Suprapubic skin (tissue), 4 donors: ENCODE data around the gene MYO6. TPM values are rescaled to one million over a fixed set of nuclear protein-coding genes. Genes with fewer than 3 reads are reported as not detected.

Experiments used
- DNase-seq, 2 donors: peaks; one replicate each; pipeline ENCODE4 v3.0.0-alpha.2; 2019; ENCODE audit warnings: low spot score in 2 of 2
- H3K27ac ChIP-seq: fragments of 200-600 bp; sonication (generic); one replicate; pipeline ENCODE4 v1.5.1; 2019
- H3K27me3 ChIP-seq: fragments of 200-600 bp; sonication (generic); one replicate; pipeline ENCODE4 v1.5.1; 2019
- H3K36me3 ChIP-seq: fragments of 200-600 bp; sonication (generic); one replicate; pipeline ENCODE4 v1.5.1; 2019
- H3K4me1 ChIP-seq: fragments of 200-600 bp; sonication (generic); one replicate; pipeline ENCODE4 v1.5.1; 2019
- H3K4me3 ChIP-seq: fragments of 200-600 bp; sonication (generic); one replicate; pipeline ENCODE4 v1.5.1; 2019; ENCODE audit warnings: mild to moderate bottlenecking
- H3K9me3 ChIP-seq: fragments of 200-600 bp; sonication (generic); one replicate; pipeline ENCODE4 v1.5.1; 2019
- EP300 ChIP-seq: sonication (generic); formaldehyde crosslinking; IDR thresholded peaks from one replicate; pipeline ENCODE4 v1.6.1; 2017; ENCODE audit warnings: antibody characterized with exemption
- POLR2A ChIP-seq, 2 donors: fragments of 450-650 bp; IDR thresholded peaks; one replicate each; pipeline ENCODE4 v1.6.1; 2017; ENCODE audit warnings: antibody characterized with exemption in 2 of 2, mild to moderate bottlenecking in 2 of 2, moderate library complexity in 2 of 2
- POLR2AphosphoS5 ChIP-seq, 3 donors: sonication (generic); formaldehyde crosslinking; IDR thresholded peaks; one replicate each; pipeline ENCODE4 v1.6.1; 2017; ENCODE audit warnings: antibody characterized with exemption in 3 of 3
- WGBS: methylation state at CpG from one replicate; pipeline ENCODE4 v1.1.5; 2018; 5-methylcytosine and 5-hydroxymethylcytosine counted together
- total RNA-seq, 4 donors: library from RNA; depleted of rRNA; stranded (reverse); fragments of >200 nt; gene quantifications; one replicate each; pipeline ENCODE4 v1.1.0, GENCODE V29; 2016
- TF ChIP-seq, protein P1 (sequence below), 2 donors: fragments of 200-600 bp in 1 of 2; fragments of 450-650 bp in 1 of 2; sonication (generic) in 1 of 2; IDR thresholded peaks; one replicate each; pipeline ENCODE4 v1.5.1; 2016 to 2019; ENCODE audit warnings: antibody characterized with exemption in 2 of 2, mild to moderate bottlenecking in 1 of 2, moderate library complexity in 1 of 2

The MYO6 gene
- total RNA-seq, 4 donors from 2014 or later: 27.8 to 42.6 (median 30.6) TPM

DNA sequence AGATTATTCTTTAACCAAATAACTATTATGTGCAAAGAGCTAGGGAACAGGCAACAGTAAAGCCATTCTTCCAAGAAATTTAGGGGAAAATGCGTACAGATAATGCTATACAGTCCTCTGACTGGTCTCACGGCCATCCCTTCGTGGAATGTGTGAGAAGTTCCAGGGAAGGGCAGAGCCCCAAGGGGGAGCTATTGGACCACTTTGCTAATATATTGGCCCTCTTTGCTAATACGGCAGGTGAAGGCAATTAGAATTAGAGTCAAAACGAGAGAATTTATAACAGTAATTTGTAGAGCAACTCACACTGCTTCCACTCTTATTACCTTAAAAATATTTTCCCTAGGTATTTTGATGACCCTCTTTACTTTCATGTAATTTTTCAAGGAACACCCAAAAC lies 183.0 kb downstream of the MYO6 start:
- DNase-seq: no peak
- Histone ChIP-seq H3K36me3 (no peaks in the 10 kb centered on the region), H3K4me3 (no peak overlapping the region), H3K27ac (no peak overlapping the region), H3K9me3 (no peaks in the 10 kb centered on the region), H3K27me3 (no peaks in the 10 kb centered on the region), H3K4me1 (peaks cover 9% of the 10 kb centered on the region)
- TF ChIP-seq POLR2AphosphoS5 (IDR thresholded peaks at IDR 0.05) (no peak), POLR2A (IDR thresholded peaks at IDR 0.05) (no peak), EP300 (no peak)
- TF ChIP-seq, protein P1, sequence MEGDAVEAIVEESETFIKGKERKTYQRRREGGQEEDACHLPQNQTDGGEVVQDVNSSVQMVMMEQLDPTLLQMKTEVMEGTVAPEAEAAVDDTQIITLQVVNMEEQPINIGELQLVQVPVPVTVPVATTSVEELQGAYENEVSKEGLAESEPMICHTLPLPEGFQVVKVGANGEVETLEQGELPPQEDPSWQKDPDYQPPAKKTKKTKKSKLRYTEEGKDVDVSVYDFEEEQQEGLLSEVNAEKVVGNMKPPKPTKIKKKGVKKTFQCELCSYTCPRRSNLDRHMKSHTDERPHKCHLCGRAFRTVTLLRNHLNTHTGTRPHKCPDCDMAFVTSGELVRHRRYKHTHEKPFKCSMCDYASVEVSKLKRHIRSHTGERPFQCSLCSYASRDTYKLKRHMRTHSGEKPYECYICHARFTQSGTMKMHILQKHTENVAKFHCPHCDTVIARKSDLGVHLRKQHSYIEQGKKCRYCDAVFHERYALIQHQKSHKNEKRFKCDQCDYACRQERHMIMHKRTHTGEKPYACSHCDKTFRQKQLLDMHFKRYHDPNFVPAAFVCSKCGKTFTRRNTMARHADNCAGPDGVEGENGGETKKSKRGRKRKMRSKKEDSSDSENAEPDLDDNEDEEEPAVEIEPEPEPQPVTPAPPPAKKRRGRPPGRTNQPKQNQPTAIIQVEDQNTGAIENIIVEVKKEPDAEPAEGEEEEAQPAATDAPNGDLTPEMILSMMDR (IDR thresholded peaks at IDR 0.05): no peak
- WGBS: 61% methylated on average over 5 of the region's 5 CpGs

DNA sequence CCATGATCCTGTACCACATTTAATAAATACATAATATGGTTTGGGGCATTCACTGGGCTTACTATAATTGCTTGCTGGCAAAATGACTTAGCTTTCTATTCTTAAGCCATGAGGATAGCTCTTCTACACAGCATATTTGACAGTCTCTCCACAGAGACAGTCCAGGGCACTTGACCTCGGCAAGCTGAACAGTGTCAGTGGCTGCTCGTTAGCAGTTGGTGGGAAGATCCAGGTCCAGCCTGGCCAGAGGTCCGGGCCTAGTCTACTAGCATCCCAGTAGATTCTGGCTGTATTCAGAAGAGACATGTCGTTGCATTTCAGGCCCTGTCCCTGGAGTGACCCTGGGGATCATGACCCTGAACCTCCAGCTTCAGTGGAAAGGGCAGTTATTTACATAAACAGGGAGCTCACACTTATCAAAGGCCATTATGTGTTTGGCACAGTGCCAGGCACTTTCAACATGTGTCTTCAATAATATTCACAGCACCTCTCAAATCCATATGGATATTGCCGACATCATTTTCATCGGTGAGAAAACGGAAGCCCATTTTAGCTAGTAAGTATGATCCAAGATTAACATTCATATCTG lies 184.4 kb downstream of the MYO6 start:
- Histone ChIP-seq H3K4me1 (peaks cover 9% of the 10 kb centered on the region), H3K36me3 (no peaks in the 10 kb centered on the region), H3K27ac (no peak overlapping the region), H3K9me3 (no peaks in the 10 kb centered on the region), H3K27me3 (no peaks in the 10 kb centered on the region), H3K4me3 (no peak overlapping the region)
- TF ChIP-seq POLR2AphosphoS5 (IDR thresholded peaks at IDR 0.05) (no peak), EP300 (no peak), POLR2A (IDR thresholded peaks at IDR 0.05) (no peak)
- TF ChIP-seq, protein P1 (IDR thresholded peaks at IDR 0.05): no peak
- WGBS: 91% methylated on average over 7 of the region's 7 CpGs
- DNase-seq: no peak

DNA sequence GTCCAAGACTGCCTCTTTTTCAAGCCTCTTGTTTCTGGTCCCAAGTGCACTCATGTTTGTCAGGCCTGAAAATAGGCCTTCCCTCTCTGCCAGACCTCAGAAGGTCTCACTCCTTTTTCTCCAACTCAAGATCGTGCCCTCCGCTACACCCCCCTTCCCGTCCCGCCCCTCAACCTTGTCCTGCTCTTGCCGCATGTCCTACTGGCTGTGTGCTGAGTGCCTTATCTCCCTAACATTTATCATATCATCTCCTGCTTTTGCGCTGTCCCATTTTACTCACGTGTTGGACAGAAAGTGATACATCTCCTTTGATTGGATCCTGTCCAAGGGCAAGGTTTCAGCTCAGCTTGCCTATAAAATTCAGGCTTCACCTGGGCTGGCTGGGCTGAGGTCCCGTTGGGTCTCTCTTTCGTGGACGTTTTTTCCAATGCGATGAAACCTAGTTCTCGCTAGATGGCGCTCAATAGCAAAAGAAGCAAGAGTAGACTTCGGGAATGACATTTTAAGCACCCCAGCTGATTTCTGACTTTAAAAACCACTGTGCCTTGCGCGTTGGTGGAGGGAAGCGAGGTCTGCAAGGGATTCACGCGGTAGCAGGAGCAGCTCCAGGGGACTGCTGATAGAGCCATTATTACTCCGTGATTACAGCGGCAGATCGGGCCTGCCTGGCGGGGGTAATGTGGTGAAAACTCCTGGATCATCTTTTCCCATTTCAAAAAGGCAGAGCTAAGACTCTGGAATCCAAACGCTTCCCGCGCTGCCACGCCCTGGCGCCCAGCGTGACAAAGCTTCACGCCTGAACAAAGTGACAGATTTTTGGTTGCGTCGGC lies 185.8 kb downstream of the MYO6 start:
- Histone ChIP-seq H3K27me3 (no peaks in the 10 kb centered on the region), H3K9me3 (no peaks in the 10 kb centered on the region), H3K4me3 (peak overlapping the region; percentile 46), H3K27ac (no peak overlapping the region), H3K36me3 (no peaks in the 10 kb centered on the region), H3K4me1 (peaks cover 9% of the 10 kb centered on the region)
- 6% methylated on average over 20 of the region's 32 CpGs for WGBS
- no peak for TF ChIP-seq POLR2A (IDR thresholded peaks at IDR 0.05)
- TF ChIP-seq, protein P1 (IDR thresholded peaks at IDR 0.05): peak in 1 of 2 donors; percentile 54
- TF ChIP-seq POLR2AphosphoS5 (IDR thresholded peaks at IDR 0.05): no peak
- no peak for TF ChIP-seq EP300
- no peak for DNase-seq

DNA sequence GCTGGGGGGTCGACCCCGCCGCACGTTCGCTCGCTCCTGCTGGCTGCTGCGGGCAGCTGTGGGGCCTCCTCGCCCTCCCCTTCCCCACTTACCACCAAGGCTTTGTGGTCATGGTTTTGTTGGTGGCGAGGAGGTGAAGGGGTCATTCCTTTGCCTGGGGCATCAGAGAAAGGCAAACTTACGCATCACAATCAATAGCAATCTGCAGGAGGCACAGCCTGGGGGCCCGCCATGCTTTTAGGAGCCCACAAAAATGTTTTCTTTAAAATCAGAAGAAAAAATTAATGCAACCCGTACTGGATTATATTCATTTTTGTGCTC lies 186.4 kb downstream of the MYO6 start:
- WGBS: 35% methylated on average over 12 of the region's 12 CpGs
- Histone ChIP-seq H3K36me3 (no peaks in the 10 kb centered on the region), H3K9me3 (no peaks in the 10 kb centered on the region), H3K27ac (no peak overlapping the region), H3K27me3 (no peaks in the 10 kb centered on the region), H3K4me1 (peaks cover 9% of the 10 kb centered on the region), H3K4me3 (peak overlapping the region; percentile 46)
- no peak for TF ChIP-seq EP300
- TF ChIP-seq, protein P1 (IDR thresholded peaks at IDR 0.05): no peak
- no peak for TF ChIP-seq POLR2A (IDR thresholded peaks at IDR 0.05)
- no peak for TF ChIP-seq POLR2AphosphoS5 (IDR thresholded peaks at IDR 0.05)
- DNase-seq: no peak

DNA sequence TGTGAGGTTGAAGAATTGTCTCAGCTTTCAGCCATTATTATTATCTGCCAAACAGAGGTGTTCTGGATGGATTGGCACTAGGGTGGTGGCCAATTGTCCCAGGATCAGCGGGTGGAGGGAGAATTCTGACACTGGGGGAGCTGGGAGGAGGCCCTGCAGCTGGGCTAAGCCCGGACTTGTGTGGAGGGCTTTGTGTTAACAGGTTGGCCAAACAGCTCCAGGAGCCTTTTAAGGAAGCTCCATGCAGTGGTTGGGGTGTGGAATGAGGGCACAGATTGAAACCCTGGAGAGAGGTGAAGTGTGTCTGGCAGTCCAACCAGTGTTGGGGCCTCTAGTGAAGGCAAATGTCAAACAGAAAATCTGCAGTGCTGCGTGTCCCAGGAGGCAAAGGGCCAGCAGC lies 187.6 kb downstream of the MYO6 start:
- no peaks in the 10 kb centered on the region for H3K27me3 ChIP-seq
- no peaks in the 10 kb centered on the region for H3K36me3 ChIP-seq
- no peak overlapping the region for H3K4me3 ChIP-seq
- 82% methylated on average over 3 of the region's 3 CpGs for WGBS
- H3K4me1 ChIP-seq: peaks cover 9% of the 10 kb centered on the region
- no peak for TF ChIP-seq POLR2A (IDR thresholded peaks at IDR 0.05)
- no peak for DNase-seq
- H3K9me3 ChIP-seq: no peaks in the 10 kb centered on the region
- no peak overlapping the region for H3K27ac ChIP-seq
